IPS-18c (cell line): Measurements from ENCODE around the gene ZNF451.

Experiments
- H3K4me3 ChIP-seq: 2 replicates; pipeline ENCODE4 v1.7.0; 2013; ENCODE audit warnings: low read depth, mild to moderate bottlenecking, low read length, moderate library complexity; ENCODE audit not compliant: insufficient read depth
- H3K9me3 ChIP-seq: one replicate; pipeline ENCODE4 v1.6.1; 2013; ENCODE audit warnings: mild to moderate bottlenecking, low read length, moderate library complexity; ENCODE audit not compliant: control insufficient read depth, insufficient read depth

ZNF451 gene

GRCh38 chr6:57134954-57135353 lies 45.0 kb downstream of the ZNF451 start:
- Histone ChIP-seq H3K9me3 (no peaks in the 10 kb centered on the region), H3K4me3 (no peak overlapping the region)

- Histone ChIP-seq H3K9me3 (no peaks in the 10 kb centered on the region), H3K4me3 (no peak overlapping the region)
These were observed 45.9 kb downstream of the ZNF451 start for GRCh38 chr6:57135885-57136284.

- Histone ChIP-seq H3K9me3 (no peaks in the 10 kb centered on the region), H3K4me3 (no peak overlapping the region)
These were observed 47.4 kb downstream of the ZNF451 start for GRCh38 chr6:57137350-57137749.

GRCh38 chr6:57138026-57138425 lies 48.0 kb downstream of the ZNF451 start:
- Histone ChIP-seq H3K4me3 (no peak overlapping the region), H3K9me3 (no peaks in the 10 kb centered on the region)

GRCh38 chr6:57141451-57142177 lies 51.6 kb downstream of the ZNF451 start:
- no peak overlapping the region for H3K4me3 ChIP-seq

GRCh38 chr6:57142178-57142525 lies 52.2 kb downstream of the ZNF451 start:
- no peaks in the 10 kb centered on the region for H3K9me3 ChIP-seq
- no peak overlapping the region for H3K4me3 ChIP-seq

More at GRCh38 chr6:57141451-57142177, 51.6 kb downstream of the ZNF451 start:
- no peaks in the 10 kb centered on the region for H3K9me3 ChIP-seq

GRCh38 chr6:57143690-57144089 lies 53.7 kb downstream of the ZNF451 start:
- Histone ChIP-seq H3K9me3 (no peaks in the 10 kb centered on the region), H3K4me3 (no peak overlapping the region)

GRCh38 chr6:57147401-57147800 lies 57.4 kb downstream of the ZNF451 start:
- H3K4me3 ChIP-seq: no peak overlapping the region
- H3K9me3 ChIP-seq: no peaks in the 10 kb centered on the region

GRCh38 chr6:57147955-57148858 lies 58.2 kb downstream of the ZNF451 start:
- Histone ChIP-seq H3K4me3 (no peak overlapping the region), H3K9me3 (no peaks in the 10 kb centered on the region)

GRCh38 chr6:57158658-57159057 lies 68.7 kb downstream of the ZNF451 start:
- Histone ChIP-seq H3K9me3 (no peaks in the 10 kb centered on the region), H3K4me3 (no peak overlapping the region)

- H3K4me3 ChIP-seq: no peak overlapping the region
- H3K9me3 ChIP-seq: no peaks in the 10 kb centered on the region
These were observed 69.1 kb downstream of the ZNF451 start for GRCh38 chr6:57159127-57159526.

- Histone ChIP-seq H3K4me3 (no peak overlapping the region), H3K9me3 (no peaks in the 10 kb centered on the region)
These were observed 72.0 kb downstream of the ZNF451 start for GRCh38 chr6:57162028-57162427.

GRCh38 chr6:57162516-57162915 lies 72.5 kb downstream of the ZNF451 start:
- H3K4me3 ChIP-seq: no peak overlapping the region
- no peaks in the 10 kb centered on the region for H3K9me3 ChIP-seq

GRCh38 chr6:57163956-57164355 lies 74.0 kb downstream of the ZNF451 start:
- H3K4me3 ChIP-seq: no peak overlapping the region
- H3K9me3 ChIP-seq: no peaks in the 10 kb centered on the region

GRCh38 chr6:57165080-57165479 lies 75.1 kb downstream of the ZNF451 start:
- no peak overlapping the region for H3K4me3 ChIP-seq
- no peaks in the 10 kb centered on the region for H3K9me3 ChIP-seq

GRCh38 chr6:57172136-57173055 lies 82.4 kb downstream of the ZNF451 start, which contains the start of gene BAG2:
BAG2 (plus strand) TSS chr6:57172326; CDS start chr6:57172698, 372 bp downstream.
- Histone ChIP-seq H3K9me3 (no peaks in the 10 kb centered on the region), H3K4me3 (peak within 1 kb of the TSS; percentile 73)
